Activated naive CD8-positive, alpha-beta T cell (primary cell): ENCODE measurements around the gene NHSL2.
"Not testable (repeated sequence)": the region's sequence is repeated elsewhere in the genome, so short reads cannot be mapped to it uniquely, and the experiment has no call there.

ENCODE experiments used
- H3K27ac Mint-ChIP-seq: one replicate; pipeline ENCODE4 v1.8.0; 2021; ENCODE audit warnings: mixed read lengths
- H3K27me3 Mint-ChIP-seq: one replicate; pipeline ENCODE4 v1.8.0; 2021; ENCODE audit warnings: mixed read lengths
- H3K36me3 Mint-ChIP-seq: one replicate; pipeline ENCODE4 v1.8.0; 2021; ENCODE audit warnings: mixed read lengths
- H3K4me1 Mint-ChIP-seq: one replicate; pipeline ENCODE4 v1.8.0; 2021; ENCODE audit warnings: low read depth, mixed read lengths
- H3K4me3 Mint-ChIP-seq: one replicate; pipeline ENCODE4 v1.8.0; 2021; ENCODE audit warnings: mild to moderate bottlenecking, mixed read lengths
- H3K9me3 Mint-ChIP-seq: one replicate; pipeline ENCODE4 v1.8.0; 2021; ENCODE audit warnings: low read depth, mixed read lengths

NHSL2 gene

DNA sequence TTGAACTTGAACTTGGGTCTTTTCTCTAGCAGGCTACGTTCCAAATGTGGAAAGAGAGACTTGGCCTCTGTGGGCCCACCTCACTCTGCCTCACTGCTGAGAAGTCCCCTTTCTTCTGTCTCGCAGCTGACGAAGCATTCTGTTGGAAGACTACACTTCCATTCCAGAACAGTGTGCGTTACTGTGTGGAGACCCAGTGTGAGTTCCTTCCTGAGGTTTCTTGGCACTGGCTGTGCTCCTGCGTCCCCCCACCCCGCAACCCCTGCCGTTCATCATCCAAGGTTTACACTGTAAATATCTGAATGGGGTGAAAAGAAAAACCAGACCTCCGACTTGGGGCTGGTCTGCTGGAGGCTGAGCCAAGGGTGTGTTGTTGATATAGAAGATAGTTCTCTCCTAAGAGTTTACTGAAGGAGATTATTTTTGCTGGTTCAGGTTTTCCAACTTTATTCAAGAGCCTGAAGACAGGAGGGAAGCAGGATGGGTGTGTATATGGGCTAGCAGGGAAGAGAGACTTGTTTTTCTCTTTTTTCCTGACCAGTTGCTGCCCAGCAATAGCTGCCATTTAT is 34.7 kb downstream of the NHSL2 start:
- Mint-ChIP-seq H3K9me3 (no peaks in the 10 kb centered on the region), H3K4me1 (no peaks in the 10 kb centered on the region), H3K27ac (no peak overlapping the region), H3K36me3 (no peaks in the 10 kb centered on the region), H3K4me3 (no peak overlapping the region), H3K27me3 (no peaks in the 10 kb centered on the region)

- H3K27me3 Mint-ChIP-seq, result no peaks in the 10 kb centered on the region
- no peak overlapping the region for H3K27ac Mint-ChIP-seq
These were observed 38.7 kb downstream of the NHSL2 start for GRCh38 chrX:71949363-71949762.

DNA sequence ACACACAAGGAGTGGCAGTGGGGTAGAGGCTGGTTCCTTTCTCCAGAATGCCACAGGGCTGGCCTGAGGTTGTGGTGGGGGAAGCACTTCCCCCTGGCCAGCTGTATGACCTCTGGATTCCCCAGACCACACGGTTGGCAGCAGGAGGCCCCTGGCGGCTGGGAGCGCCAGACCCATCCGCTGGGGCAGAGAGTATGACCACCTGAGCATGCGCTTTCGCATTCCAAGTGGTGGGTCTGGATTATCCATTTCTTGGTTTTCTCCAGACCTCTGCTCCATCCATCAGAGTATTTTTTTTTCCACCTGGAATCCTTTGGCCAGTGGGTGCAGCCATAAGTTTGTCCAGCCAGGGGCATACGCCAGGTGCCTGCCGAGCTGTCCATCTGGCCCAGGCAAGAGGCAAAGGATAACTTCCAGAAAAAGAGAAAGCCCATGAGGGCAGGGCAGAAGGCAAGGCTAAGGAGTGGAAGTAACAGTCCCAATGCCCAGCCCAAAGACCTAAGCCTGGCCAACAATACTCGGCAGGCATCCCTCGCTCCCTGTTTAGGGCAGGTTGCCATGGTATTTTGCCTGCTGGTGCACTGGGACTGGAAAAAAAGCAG is 39.3 kb downstream of the NHSL2 start:
- Mint-ChIP-seq H3K4me1 (no peaks in the 10 kb centered on the region), H3K4me3 (no peak overlapping the region), H3K27ac (no peak overlapping the region)

More at GRCh38 chrX:71949363-71949762, 38.7 kb downstream of the NHSL2 start:
- H3K4me3 Mint-ChIP-seq, result no peak overlapping the region
- no peaks in the 10 kb centered on the region for H3K36me3 Mint-ChIP-seq
- no peaks in the 10 kb centered on the region for H3K9me3 Mint-ChIP-seq
- no peaks in the 10 kb centered on the region for H3K4me1 Mint-ChIP-seq

GRCh38 chrX:71953391-71953790 is 42.7 kb downstream of the NHSL2 start:
- H3K4me1 Mint-ChIP-seq, result no peaks in the 10 kb centered on the region
- no peaks in the 10 kb centered on the region for H3K27me3 Mint-ChIP-seq
- no peaks in the 10 kb centered on the region for H3K9me3 Mint-ChIP-seq
- no peak overlapping the region for H3K4me3 Mint-ChIP-seq
- no peak overlapping the region for H3K27ac Mint-ChIP-seq
- H3K36me3 Mint-ChIP-seq, result no peaks in the 10 kb centered on the region

More for the DNA sequence above, 39.3 kb downstream of the NHSL2 start:
- Mint-ChIP-seq H3K27me3 (no peaks in the 10 kb centered on the region), H3K9me3 (no peaks in the 10 kb centered on the region), H3K36me3 (no peaks in the 10 kb centered on the region)

DNA sequence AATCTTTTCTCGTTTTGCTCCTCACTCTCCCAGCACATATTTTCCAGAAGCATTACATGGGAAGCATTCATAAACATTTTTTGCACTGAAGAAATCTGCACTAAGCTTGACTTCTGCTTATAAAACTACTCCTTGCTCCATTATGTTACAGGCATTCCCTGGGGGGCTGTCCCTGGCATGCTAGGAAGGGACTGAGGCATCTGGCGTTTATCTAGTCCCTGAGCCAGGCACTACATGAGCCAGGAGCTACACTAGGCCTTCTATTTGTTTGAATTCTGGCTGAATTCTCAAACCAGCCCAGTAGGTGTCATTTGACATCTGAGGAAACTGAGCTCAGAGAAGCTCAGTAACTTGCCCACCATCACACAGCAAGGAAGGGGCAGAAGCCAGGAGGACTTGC is 43.3 kb downstream of the NHSL2 start:
- no peaks in the 10 kb centered on the region for H3K27me3 Mint-ChIP-seq
- no peaks in the 10 kb centered on the region for H3K36me3 Mint-ChIP-seq
- H3K9me3 Mint-ChIP-seq, result no peaks in the 10 kb centered on the region
- no peak overlapping the region for H3K4me3 Mint-ChIP-seq
- no peaks in the 10 kb centered on the region for H3K4me1 Mint-ChIP-seq
- no peak overlapping the region for H3K27ac Mint-ChIP-seq

DNA sequence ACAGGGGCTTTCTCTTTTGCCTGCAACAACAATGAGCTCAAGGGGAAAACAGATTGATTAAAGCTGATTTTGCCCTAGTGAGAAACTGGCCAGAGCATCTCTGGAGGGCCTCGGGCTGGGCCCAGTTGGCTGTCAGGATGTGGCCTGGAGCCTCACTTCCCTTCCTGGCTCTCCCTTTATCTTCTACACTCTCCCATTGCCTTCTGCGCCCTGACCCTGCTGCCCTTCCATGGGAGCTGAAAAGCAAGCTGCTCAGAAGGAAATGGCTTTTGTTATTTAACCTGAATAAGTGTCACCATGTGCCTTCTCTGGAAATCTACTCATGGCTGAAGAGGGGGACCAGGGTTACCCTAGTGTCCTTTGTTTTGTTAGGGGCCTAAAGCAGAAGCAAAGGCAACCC is 43.8 kb downstream of the NHSL2 start:
- H3K27ac Mint-ChIP-seq, result no peak overlapping the region
- no peaks in the 10 kb centered on the region for H3K9me3 Mint-ChIP-seq
- no peaks in the 10 kb centered on the region for H3K36me3 Mint-ChIP-seq
- H3K4me3 Mint-ChIP-seq, result no peak overlapping the region
- no peaks in the 10 kb centered on the region for H3K27me3 Mint-ChIP-seq
- no peaks in the 10 kb centered on the region for H3K4me1 Mint-ChIP-seq

- Mint-ChIP-seq H3K36me3 (no peaks in the 10 kb centered on the region), H3K4me1 (no peaks in the 10 kb centered on the region), H3K27me3 (no peaks in the 10 kb centered on the region)
These were observed 45.0 kb downstream of the NHSL2 start for GRCh38 chrX:71955530-71956120.

DNA sequence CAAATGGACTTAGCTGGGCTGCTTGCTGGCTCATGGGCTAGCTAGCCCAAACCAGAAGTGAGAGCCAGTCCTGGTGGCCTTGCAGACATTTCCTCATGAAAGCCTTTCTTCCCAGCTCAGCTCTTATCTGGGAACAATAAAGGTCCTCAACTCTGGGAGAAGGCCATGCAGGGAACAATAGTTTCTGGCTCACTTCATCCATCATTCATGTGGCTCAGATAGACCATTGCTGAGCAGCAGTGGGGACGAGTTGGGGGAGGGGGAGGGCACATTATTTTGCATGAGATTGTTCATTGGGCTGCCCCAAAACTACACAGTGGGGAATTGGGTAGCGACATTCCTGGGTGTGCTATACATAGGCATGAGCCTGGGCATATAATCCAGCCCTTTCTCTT is 47.6 kb downstream of the NHSL2 start:
- Mint-ChIP-seq H3K9me3 (no peaks in the 10 kb centered on the region), H3K27ac (no peak overlapping the region), H3K4me3 (no peak overlapping the region), H3K36me3 (no peaks in the 10 kb centered on the region), H3K4me1 (no peaks in the 10 kb centered on the region), H3K27me3 (no peaks in the 10 kb centered on the region)

More at GRCh38 chrX:71955530-71956120, 45.0 kb downstream of the NHSL2 start:
- Mint-ChIP-seq H3K9me3 (no peaks in the 10 kb centered on the region), H3K4me3 (no peak overlapping the region), H3K27ac (no peak overlapping the region)

- H3K27ac Mint-ChIP-seq, H3K36me3 Mint-ChIP-seq, H3K9me3 Mint-ChIP-seq, H3K4me1 Mint-ChIP-seq, H3K27me3 Mint-ChIP-seq, H3K4me3 Mint-ChIP-seq: not testable (repeated sequence)
These were observed 53.5 kb downstream of the NHSL2 start for GRCh38 chrX:71964184-71964583.

DNA sequence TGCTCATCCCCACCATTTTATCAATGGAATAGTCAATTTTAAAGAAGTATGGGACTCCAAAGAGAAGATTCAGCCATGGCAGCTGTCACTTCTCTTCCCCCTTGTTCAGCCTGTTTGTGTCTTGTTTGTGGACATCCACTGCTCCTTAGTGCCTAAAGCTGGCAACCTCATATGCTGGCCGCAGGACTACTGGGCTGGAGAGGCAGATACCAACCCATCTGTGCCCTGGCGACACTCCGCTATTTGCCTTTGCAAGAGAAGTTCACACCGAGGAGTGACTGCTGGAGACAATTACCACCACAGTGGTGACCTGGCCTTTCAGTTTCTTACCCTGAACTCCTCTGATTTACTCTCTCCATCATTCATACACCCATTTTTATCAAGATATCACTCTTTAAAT is 64.3 kb downstream of the NHSL2 start:
- H3K27ac Mint-ChIP-seq, result no peak overlapping the region
- H3K27me3 Mint-ChIP-seq, result peaks cover 5% of the 10 kb centered on the region

GRCh38 chrX:71976753-71977152 is 66.1 kb downstream of the NHSL2 start:
- H3K27me3 Mint-ChIP-seq, result peaks cover 5% of the 10 kb centered on the region
- no peaks in the 10 kb centered on the region for H3K4me1 Mint-ChIP-seq
- H3K9me3 Mint-ChIP-seq, result no peaks in the 10 kb centered on the region
- H3K27ac Mint-ChIP-seq, result no peak overlapping the region
- H3K4me3 Mint-ChIP-seq, result no peak overlapping the region
- H3K36me3 Mint-ChIP-seq, result no peaks in the 10 kb centered on the region

More for the DNA sequence above, 64.3 kb downstream of the NHSL2 start:
- no peaks in the 10 kb centered on the region for H3K4me1 Mint-ChIP-seq
- no peaks in the 10 kb centered on the region for H3K36me3 Mint-ChIP-seq
- no peaks in the 10 kb centered on the region for H3K9me3 Mint-ChIP-seq
- H3K4me3 Mint-ChIP-seq, result no peak overlapping the region

GRCh38 chrX:71978164-71978563 is 67.5 kb downstream of the NHSL2 start:
- no peaks in the 10 kb centered on the region for H3K9me3 Mint-ChIP-seq
- H3K4me3 Mint-ChIP-seq, result no peak overlapping the region
- peaks cover 6% of the 10 kb centered on the region for H3K27me3 Mint-ChIP-seq
- no peaks in the 10 kb centered on the region for H3K4me1 Mint-ChIP-seq
- no peaks in the 10 kb centered on the region for H3K36me3 Mint-ChIP-seq
- no peak overlapping the region for H3K27ac Mint-ChIP-seq

DNA sequence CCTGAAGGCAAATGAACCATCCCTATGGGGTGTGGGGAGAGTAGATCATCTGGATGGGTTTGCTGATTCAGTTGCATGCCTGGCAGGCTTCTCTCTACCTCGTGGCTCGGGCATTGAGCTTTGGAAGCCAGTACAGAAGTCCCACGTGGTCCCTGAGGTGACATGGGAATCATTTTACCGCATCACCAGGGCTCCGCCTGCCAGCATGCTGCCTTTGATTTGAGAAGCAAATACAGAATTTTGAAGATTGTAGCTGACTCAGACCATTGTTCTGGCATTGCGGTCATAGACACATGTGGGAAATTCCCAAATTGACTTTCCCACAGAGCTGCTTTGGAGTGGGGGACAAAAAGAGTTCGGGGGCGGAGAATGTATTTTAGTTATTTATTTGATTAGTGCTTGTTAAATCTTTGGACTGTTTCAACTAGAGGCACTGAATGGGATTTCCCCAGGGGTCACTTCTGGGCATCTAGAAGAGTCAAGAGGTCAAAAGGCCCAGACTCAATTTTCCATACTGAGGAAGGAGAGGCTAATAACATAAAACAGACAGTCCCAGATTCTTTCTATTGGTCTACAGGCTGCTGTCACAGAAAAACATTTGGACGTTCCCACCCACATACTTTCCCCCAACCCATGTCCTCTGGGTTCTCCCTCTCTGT is 79.3 kb downstream of the NHSL2 start:
- Mint-ChIP-seq H3K4me3 (no peak overlapping the region), H3K27me3 (no peaks in the 10 kb centered on the region), H3K27ac (no peak overlapping the region), H3K9me3 (no peaks in the 10 kb centered on the region), H3K4me1 (peaks cover 12% of the 10 kb centered on the region), H3K36me3 (no peaks in the 10 kb centered on the region)

GRCh38 chrX:71990518-71990917 is 79.9 kb downstream of the NHSL2 start:
- Mint-ChIP-seq H3K4me3 (no peak overlapping the region), H3K9me3 (no peaks in the 10 kb centered on the region), H3K27ac (no peak overlapping the region), H3K4me1 (peaks cover 12% of the 10 kb centered on the region), H3K36me3 (no peaks in the 10 kb centered on the region), H3K27me3 (no peaks in the 10 kb centered on the region)

DNA sequence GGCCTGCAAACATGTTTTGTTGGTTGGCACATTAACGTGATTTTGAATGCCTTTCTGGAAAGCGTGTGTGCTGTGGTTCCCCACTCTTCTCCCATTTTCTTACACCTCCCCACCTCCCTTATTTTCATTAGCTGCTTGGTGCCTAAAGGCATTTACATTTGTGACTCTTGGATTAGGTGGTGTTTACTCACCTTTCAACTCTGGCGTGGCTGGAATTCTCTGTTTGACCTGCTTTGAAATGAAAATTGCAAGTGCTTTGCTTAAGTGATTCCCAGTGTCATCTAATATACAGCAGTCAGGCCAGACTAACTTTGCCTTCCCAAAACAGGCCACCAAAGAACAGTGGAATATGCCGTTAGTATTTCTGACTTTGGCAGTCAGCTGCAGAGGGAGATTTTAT is 80.5 kb downstream of the NHSL2 start:
- no peak overlapping the region for H3K4me3 Mint-ChIP-seq
- no peaks in the 10 kb centered on the region for H3K9me3 Mint-ChIP-seq
- H3K4me1 Mint-ChIP-seq, result peaks cover 12% of the 10 kb centered on the region
- no peaks in the 10 kb centered on the region for H3K27me3 Mint-ChIP-seq
- no peak overlapping the region for H3K27ac Mint-ChIP-seq
- H3K36me3 Mint-ChIP-seq, result no peaks in the 10 kb centered on the region
